COLO829 (cell line): Measurements from ENCODE around the gene TRANK1.
"Not testable (repeated sequence)": the region's sequence is repeated elsewhere in the genome, so short reads cannot be mapped to it uniquely, and the experiment has no call there.

Source experiments
- DNase-seq: peaks from one replicate; pipeline ENCODE4 v3.0.0; 2012; ENCODE audit warnings: low spot score

TRANK1 gene

DNA sequence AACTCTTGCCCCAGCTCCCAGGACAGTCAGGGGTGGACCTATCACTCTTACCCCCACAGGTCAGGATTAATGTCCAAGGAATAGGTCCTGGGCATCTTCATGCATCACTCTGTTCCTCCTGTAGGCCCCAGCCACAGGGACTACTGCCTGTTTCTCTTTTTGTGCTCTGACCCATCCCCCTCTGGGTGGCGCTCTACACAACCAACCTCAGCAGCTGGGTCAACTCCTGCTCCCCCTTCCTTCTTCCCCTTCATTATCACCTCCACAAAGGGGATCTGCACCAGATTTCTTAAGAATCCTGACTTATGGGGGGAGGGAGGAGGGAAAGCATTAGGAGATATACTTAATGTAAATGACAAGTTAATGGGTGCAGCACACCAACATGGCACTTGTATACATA is 12.2 kb upstream of the TRANK1 start:
- DNase-seq: no peak

GRCh38 chr3:36956155-36956554 is 11.3 kb upstream of the TRANK1 start:
- DNase-seq: no peak

DNA sequence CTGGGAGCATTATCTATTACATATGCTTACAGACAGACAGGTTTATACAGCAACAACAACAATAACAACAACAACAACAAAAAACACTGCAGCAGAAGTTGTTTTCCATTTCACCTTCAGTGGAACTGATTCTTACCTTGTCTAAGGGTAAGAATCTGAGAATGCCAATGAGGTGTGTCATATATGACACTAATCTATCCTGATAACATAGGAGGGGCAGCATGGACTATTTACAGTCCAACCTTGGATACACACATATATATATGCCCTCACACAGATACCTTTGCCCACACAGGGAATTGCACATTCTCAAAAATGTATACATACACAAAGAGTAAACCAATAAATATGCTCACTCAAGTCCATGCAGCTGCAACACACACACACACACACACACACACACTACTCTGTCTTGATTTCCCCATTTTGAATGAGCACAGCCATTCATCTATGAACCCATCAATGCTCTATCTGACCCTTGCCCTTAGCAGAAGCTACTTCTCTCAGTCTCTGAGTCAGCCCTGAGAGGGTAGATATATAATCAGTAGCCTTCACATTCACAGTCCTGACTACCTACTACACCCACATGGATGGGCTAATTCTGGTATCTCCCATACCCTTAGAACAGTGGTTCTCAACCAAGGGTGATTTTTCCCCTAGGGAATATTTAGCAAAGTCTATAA is 9.7 kb upstream of the TRANK1 start:
- DNase-seq: no peak

- DNase-seq: not testable (repeated sequence)
These were observed 3.0 kb upstream of the TRANK1 start for GRCh38 chr3:36947814-36948213.

DNA sequence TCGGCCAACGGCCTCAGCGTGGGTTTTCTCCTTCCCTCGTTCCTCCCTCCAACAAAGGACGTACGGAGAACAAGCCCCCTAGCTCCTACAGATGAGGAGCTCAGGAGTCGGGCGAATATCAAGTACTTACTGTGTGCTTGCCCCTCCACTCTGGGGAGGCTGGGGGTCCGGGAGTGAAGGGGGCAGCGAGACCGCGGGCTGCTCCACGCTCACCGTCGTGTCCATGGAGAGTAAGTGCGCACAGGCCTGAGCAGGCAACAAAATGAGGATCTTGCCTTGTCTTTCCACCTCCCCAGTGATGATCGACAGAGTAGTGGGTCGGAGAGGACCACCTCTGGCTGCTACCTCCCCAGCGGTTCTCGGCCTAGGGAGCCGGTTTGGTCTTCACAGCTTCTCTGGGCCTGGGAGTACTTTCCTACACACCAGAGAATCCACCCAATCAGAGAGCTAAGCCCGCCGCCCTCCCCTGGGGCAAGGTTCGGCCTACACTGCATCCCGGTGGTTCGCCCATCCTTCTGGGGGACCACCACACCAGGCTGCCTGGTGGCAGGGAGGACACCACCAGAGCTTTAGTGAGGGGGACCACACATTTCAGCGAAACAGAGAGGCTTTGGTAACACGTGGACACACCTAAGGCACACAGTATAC is 603 bp upstream of the TRANK1 start:
- DNase-seq: no peak

DNA sequence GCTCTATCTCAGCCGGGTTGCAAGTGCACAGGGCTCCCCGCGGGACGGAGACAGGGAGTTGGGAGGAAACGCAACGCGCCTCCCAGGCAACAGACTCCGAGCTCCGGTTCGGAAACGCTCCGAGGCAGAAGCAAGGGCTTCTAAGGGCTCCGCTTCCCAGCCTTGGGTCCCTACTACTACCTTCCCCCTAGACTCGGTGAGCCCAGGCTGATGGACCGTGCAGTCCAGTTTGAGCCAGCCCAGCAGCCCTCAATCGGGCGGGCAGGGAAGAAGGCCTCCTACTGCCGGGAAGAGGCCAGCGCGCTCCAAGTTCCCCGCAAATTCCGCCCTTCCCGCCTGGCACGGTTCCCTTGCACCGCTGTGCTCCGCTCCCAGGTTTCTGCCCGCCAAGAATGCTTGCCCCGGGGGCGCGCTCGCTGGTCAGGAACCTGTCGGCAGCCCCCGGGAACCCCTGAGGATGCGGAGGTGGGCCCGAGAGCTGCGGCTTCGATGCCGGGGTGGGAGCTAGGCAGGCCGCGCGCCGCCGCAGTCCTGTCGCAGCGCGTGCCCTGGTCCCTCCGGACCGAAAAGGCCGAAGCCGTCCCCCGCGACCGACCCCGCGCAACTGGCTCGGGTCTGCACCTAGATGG is 728 bp downstream of the TRANK1 start:
- DNase-seq: no peak

DNA sequence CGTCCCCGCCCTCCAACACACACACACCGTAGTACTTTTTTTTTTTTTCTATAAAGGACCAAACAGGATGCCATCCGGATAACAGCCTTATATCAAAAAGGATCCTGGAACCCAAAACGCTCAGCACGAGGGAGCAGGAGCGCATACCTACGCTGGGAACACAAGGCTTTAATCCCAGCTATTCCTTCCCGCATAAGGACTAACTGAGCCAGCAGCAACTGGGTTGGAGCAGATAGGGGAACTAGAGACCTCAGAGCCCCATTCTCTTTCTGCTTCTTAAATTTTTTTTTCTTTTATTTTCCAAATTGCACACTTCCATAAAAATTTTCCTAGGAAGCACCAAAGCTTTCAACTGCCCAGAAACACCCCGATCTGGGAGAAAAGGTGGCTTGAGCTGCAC is 1.3 kb downstream of the TRANK1 start:
- no peak for DNase-seq

- no peak for DNase-seq
These were observed 2.1 kb downstream of the TRANK1 start for GRCh38 chr3:36942638-36943248.

GRCh38 chr3:36941658-36942057 is 3.2 kb downstream of the TRANK1 start:
- no peak for DNase-seq

- DNase-seq: no peak
These were observed 3.7 kb downstream of the TRANK1 start for GRCh38 chr3:36941162-36941561.

DNA sequence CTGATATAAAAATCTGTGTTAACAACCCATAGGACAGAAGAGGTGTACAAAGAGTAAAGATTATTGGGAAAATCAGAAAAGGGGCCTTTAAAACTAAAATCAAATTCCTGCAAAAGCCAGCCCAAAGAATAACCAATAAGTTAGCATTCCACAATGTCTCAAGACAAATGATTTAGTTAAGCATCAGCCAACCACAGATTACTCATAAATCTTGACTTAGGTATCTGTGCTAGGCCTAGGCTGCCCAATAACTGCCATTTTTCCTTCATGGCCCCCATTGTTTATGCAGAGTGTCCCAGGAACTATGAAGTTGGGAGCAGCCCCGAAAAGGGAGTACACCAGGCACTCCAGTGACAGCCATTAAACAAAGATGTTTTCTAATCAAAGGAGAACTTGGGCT is 7.4 kb downstream of the TRANK1 start:
- DNase-seq: no peak

- DNase-seq: no peak
These were observed 11.1 kb downstream of the TRANK1 start for GRCh38 chr3:36933540-36934296.

DNA sequence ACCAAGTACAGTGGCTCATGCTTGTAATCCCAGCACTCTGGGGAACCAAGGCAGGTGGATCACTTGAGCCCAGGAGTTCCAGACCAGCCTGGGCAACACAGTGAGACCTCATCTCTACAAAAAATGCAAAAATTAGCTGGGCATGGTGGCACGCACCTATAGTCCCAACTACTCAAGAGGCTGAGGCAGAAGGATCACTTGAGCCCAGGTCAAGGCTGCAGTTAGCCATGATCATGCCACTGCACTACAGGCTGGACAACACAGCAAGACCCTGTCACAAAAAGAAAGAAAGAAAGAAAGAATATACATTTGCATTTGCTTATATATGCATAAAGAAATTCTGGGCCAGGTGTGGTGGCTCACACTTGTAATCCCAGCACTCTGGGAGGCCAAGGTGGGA is 13.4 kb downstream of the TRANK1 start:
- DNase-seq: not testable (repeated sequence)

DNA sequence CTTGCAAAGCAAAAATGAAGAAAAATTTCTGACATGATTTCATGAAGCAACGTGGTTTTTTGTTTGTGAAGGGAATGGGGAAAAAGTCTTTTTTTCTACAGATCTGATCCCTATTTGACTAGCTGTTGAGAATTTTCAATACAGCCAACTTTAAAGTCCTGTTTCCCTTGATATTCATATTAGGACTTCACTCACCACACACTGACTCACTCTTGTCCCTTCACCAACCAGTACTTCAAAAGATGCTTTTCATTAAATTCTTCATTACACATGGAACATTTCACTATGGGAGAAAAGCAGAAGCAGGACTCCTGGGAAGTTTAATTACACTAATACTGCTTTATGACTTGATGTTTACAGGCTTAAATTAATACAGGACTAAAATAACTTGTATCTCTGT is 16.6 kb downstream of the TRANK1 start:
- DNase-seq: no peak

GRCh38 chr3:36926292-36926897 is 18.5 kb downstream of the TRANK1 start:
- DNase-seq: no peak

DNA sequence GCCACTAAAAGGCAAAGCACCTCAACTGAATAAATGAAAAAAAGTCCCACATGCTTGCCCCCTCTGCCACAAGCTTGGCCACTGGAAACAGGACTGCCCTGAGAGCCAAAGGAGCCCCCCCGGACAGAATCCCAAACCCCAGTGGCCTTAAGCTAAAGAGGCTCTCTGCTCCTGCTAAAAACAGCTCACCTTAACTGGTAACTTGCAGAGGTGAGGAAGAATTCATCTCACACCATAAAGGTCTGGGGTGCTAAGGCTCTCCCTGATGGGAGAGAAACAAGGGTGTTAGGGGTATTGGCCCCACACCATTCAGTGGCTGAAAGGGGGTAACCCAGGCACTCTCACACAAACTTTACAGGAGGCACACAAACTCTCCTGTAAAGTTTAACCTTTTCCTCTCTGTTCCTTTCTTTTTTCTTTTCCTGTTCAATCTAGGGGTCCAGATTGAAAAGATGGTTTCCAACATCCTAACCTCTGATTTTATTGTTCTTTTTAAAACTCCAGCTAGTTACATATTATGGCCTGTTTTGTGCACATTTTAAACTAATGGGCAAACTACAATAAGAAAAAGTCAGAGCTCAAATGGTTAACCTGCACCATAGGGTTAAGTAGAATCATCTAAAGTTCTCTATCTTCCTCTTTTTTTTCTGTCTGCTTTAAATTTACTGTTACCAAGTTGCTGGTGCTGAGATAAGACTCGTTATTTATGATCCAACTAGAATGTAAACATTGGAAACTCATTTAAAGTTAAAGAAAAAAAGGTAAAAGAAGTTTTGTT is 19.9 kb downstream of the TRANK1 start:
- no peak for DNase-seq

GRCh38 chr3:36923981-36924743 is 20.7 kb downstream of the TRANK1 start:
- no peak for DNase-seq

DNA sequence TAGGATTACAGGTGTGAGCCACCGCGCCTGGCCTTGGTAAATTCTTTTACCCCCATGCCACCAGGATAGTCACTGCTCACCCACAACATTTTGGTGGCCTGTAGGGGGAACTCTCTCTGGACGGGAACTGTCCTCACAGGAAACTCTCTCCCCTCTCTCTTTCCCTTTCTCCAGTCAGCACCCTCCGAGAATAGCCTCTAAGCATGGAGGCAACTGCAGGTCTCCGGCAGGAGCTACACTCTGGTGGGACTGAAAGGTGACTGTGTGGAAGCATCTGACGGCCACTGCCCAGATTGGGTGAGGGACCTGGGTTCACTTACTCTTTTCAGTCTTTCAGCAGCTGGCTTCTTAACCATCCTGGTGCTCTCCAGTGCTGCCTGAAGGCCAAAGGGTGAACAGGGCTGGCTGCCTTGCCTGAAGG is 21.3 kb downstream of the TRANK1 start:
- DNase-seq: no peak

- DNase-seq: no peak
These were observed 23.8 kb downstream of the TRANK1 start for GRCh38 chr3:36920884-36921567.
